ENCODE data around the gene SLCO1B3.
"Not testable (repeated sequence)": the region's sequence is repeated elsewhere in the genome, so short reads cannot be mapped to it uniquely, and the experiment has no call there.

The SLCO1B3 gene

GRCh38 chr12:20783796-20784357 lies 26.6 kb upstream of the SLCO1B3 start:
- not testable (repeated sequence) for H2AK5ac ChIP-seq (ENCODE audit: low read length, severe bottlenecking); H2BK12ac ChIP-seq (ENCODE audit: low read length in 2 of 2); H2BK15ac ChIP-seq (ENCODE audit: low read depth, poor library complexity, severe bottlenecking); H3K18ac ChIP-seq (ENCODE audit: low read depth in 1 of 2, low read length in 2 of 2); H3K14ac ChIP-seq (ENCODE audit: low read length in 2 of 2); H3K23ac ChIP-seq (ENCODE audit: low read length in 2 of 2); H2AFZ ChIP-seq (ENCODE audit: low read depth, low read length); H4K8ac ChIP-seq (ENCODE audit: low read length); H3K4ac ChIP-seq (ENCODE audit: low read depth in 1 of 2, low read length in 2 of 2); H2BK120ac ChIP-seq (ENCODE audit: low read depth, low read length); DNase-seq; H3K4me2 ChIP-seq (ENCODE audit: low read length, poor library complexity, severe bottlenecking); H3K4me3 ChIP-seq (ENCODE audit: insufficient read depth in 1 of 2, low read depth in 1 of 2, low read length in 2 of 2); H3K9me3 ChIP-seq (ENCODE audit: control insufficient read depth, low read length); H2BK5ac ChIP-seq (ENCODE audit: low read depth, low read length, poor library complexity, severe bottlenecking); H3K4me1 ChIP-seq (ENCODE audit: control insufficient read depth, insufficient read depth, low read depth, low read length); H3K27me3 ChIP-seq (ENCODE audit: control insufficient read depth in 1 of 2, insufficient read depth in 1 of 2, low read length in 2 of 2); H3K9ac ChIP-seq (ENCODE audit: low read length); H3K27ac ChIP-seq (ENCODE audit: low read length, poor library complexity, severe bottlenecking); H3K79me1 ChIP-seq (replicated peaks; ENCODE audit: low read length, poor library complexity, severe bottlenecking); H3K36me3 ChIP-seq (ENCODE audit: control insufficient read depth in 1 of 2, insufficient read depth in 2 of 2, low read depth in 1 of 2, low read length in 2 of 2); H4K91ac ChIP-seq (ENCODE audit: low read length)
- WGBS = 93% methylated on average over 10 of the region's 13 CpGs

- Histone ChIP-seq H3K23ac (ENCODE audit: low read length in 2 of 2) (no peak overlapping the region), H3K9ac (ENCODE audit: low read length) (no peak overlapping the region), H4K91ac (ENCODE audit: low read length) (no peak overlapping the region), H3K9me3 (ENCODE audit: control insufficient read depth, low read length) (no peaks in the 10 kb centered on the region), H3K14ac (ENCODE audit: low read length in 2 of 2) (no peak overlapping the region), H2AFZ (ENCODE audit: low read depth, low read length) (no peak overlapping the region), H2BK120ac (ENCODE audit: low read depth, low read length) (no peak overlapping the region), H3K36me3 (ENCODE audit: control insufficient read depth in 1 of 2, insufficient read depth in 2 of 2, low read depth in 1 of 2, low read length in 2 of 2) (no peaks in the 10 kb centered on the region), H2AK5ac (ENCODE audit: low read length, severe bottlenecking) (no peak overlapping the region), H2BK5ac (ENCODE audit: low read depth, low read length, poor library complexity, severe bottlenecking) (no peak overlapping the region), H3K27ac (ENCODE audit: low read length, poor library complexity, severe bottlenecking) (no peak overlapping the region), H2BK15ac (ENCODE audit: low read depth, poor library complexity, severe bottlenecking) (no peak overlapping the region), H3K4me2 (ENCODE audit: low read length, poor library complexity, severe bottlenecking) (no peak overlapping the region), H3K4me3 (ENCODE audit: insufficient read depth in 1 of 2, low read depth in 1 of 2, low read length in 2 of 2) (no peak overlapping the region), H4K8ac (ENCODE audit: low read length) (no peak overlapping the region), H2BK12ac (ENCODE audit: low read length in 2 of 2) (no peak overlapping the region), H3K27me3 (ENCODE audit: control insufficient read depth in 1 of 2, insufficient read depth in 1 of 2, low read length in 2 of 2) (no peaks in the 10 kb centered on the region), H3K4ac (ENCODE audit: low read depth in 1 of 2, low read length in 2 of 2) (no peak overlapping the region), H3K4me1 (ENCODE audit: control insufficient read depth, insufficient read depth, low read depth, low read length) (no peaks in the 10 kb centered on the region), H3K79me1 (replicated peaks; ENCODE audit: low read length, poor library complexity, severe bottlenecking) (no peaks in the 10 kb centered on the region), H3K18ac (ENCODE audit: low read depth in 1 of 2, low read length in 2 of 2) (no peak overlapping the region)
- WGBS = 76% methylated on average over 1 of the region's 1 CpG
- no peak for DNase-seq
Measured at GRCh38 chr12:20792971-20793370, 17.5 kb upstream of the SLCO1B3 start.

GRCh38 chr12:20798554-20798953 lies 12.0 kb upstream of the SLCO1B3 start:
- Histone ChIP-seq H3K23ac (ENCODE audit: low read length in 2 of 2) (no peak overlapping the region), H3K36me3 (ENCODE audit: control insufficient read depth in 1 of 2, insufficient read depth in 2 of 2, low read depth in 1 of 2, low read length in 2 of 2) (no peaks in the 10 kb centered on the region), H3K79me1 (replicated peaks; ENCODE audit: low read length, poor library complexity, severe bottlenecking) (no peaks in the 10 kb centered on the region), H2BK12ac (ENCODE audit: low read length in 2 of 2) (no peak overlapping the region), H3K27ac (ENCODE audit: low read length, poor library complexity, severe bottlenecking) (no peak overlapping the region), H2AK5ac (ENCODE audit: low read length, severe bottlenecking) (no peak overlapping the region), H3K18ac (ENCODE audit: low read depth in 1 of 2, low read length in 2 of 2) (no peak overlapping the region), H3K4me3 (ENCODE audit: insufficient read depth in 1 of 2, low read depth in 1 of 2, low read length in 2 of 2) (no peak overlapping the region), H3K9ac (ENCODE audit: low read length) (no peak overlapping the region), H2AFZ (ENCODE audit: low read depth, low read length) (no peak overlapping the region), H4K8ac (ENCODE audit: low read length) (no peak overlapping the region), H3K14ac (ENCODE audit: low read length in 2 of 2) (no peak overlapping the region), H3K4me1 (ENCODE audit: control insufficient read depth, insufficient read depth, low read depth, low read length) (no peaks in the 10 kb centered on the region), H3K4me2 (ENCODE audit: low read length, poor library complexity, severe bottlenecking) (no peak overlapping the region), H2BK5ac (ENCODE audit: low read depth, low read length, poor library complexity, severe bottlenecking) (no peak overlapping the region), H2BK120ac (ENCODE audit: low read depth, low read length) (no peak overlapping the region), H2BK15ac (ENCODE audit: low read depth, poor library complexity, severe bottlenecking) (no peak overlapping the region), H3K9me3 (ENCODE audit: control insufficient read depth, low read length) (no peaks in the 10 kb centered on the region), H4K91ac (ENCODE audit: low read length) (no peak overlapping the region), H3K27me3 (ENCODE audit: control insufficient read depth in 1 of 2, insufficient read depth in 1 of 2, low read length in 2 of 2) (no peaks in the 10 kb centered on the region), H3K4ac (ENCODE audit: low read depth in 1 of 2, low read length in 2 of 2) (no peak overlapping the region)
- DNase-seq = peak; percentile 0
- 40% methylated on average over 1 of the region's 1 CpG for WGBS

- Histone ChIP-seq H3K4me3 (ENCODE audit: insufficient read depth in 1 of 2, low read depth in 1 of 2, low read length in 2 of 2) (no peak overlapping the region), H2BK5ac (ENCODE audit: low read depth, low read length, poor library complexity, severe bottlenecking) (no peak overlapping the region), H3K23ac (ENCODE audit: low read length in 2 of 2) (no peak overlapping the region), H2AK5ac (ENCODE audit: low read length, severe bottlenecking) (no peak overlapping the region), H4K91ac (ENCODE audit: low read length) (no peak overlapping the region), H2BK120ac (ENCODE audit: low read depth, low read length) (no peak overlapping the region), H3K79me1 (replicated peaks; ENCODE audit: low read length, poor library complexity, severe bottlenecking) (no peaks in the 10 kb centered on the region), H3K9me3 (ENCODE audit: control insufficient read depth, low read length) (no peaks in the 10 kb centered on the region), H3K4me1 (ENCODE audit: control insufficient read depth, insufficient read depth, low read depth, low read length) (no peaks in the 10 kb centered on the region), H2BK15ac (ENCODE audit: low read depth, poor library complexity, severe bottlenecking) (no peak overlapping the region), H3K27ac (ENCODE audit: low read length, poor library complexity, severe bottlenecking) (no peak overlapping the region), H3K9ac (ENCODE audit: low read length) (no peak overlapping the region), H3K18ac (ENCODE audit: low read depth in 1 of 2, low read length in 2 of 2) (no peak overlapping the region), H3K14ac (ENCODE audit: low read length in 2 of 2) (no peak overlapping the region), H3K36me3 (ENCODE audit: control insufficient read depth in 1 of 2, insufficient read depth in 2 of 2, low read depth in 1 of 2, low read length in 2 of 2) (no peaks in the 10 kb centered on the region), H4K8ac (ENCODE audit: low read length) (no peak overlapping the region), H3K4ac (ENCODE audit: low read depth in 1 of 2, low read length in 2 of 2) (no peak overlapping the region), H2BK12ac (ENCODE audit: low read length in 2 of 2) (no peak overlapping the region), H3K4me2 (ENCODE audit: low read length, poor library complexity, severe bottlenecking) (no peak overlapping the region), H3K27me3 (ENCODE audit: control insufficient read depth in 1 of 2, insufficient read depth in 1 of 2, low read length in 2 of 2) (no peaks in the 10 kb centered on the region), H2AFZ (ENCODE audit: low read depth, low read length) (no peak overlapping the region)
- WGBS = no CpG with 5 or more reads among the region's 1 CpG
- no peak for DNase-seq
Measured at GRCh38 chr12:20800160-20800559, 10.3 kb upstream of the SLCO1B3 start.
